CD14-positive monocyte (primary cell): ENCODE data around the gene C15orf61. TPM values are rescaled to one million over a fixed set of nuclear protein-coding genes. Genes with fewer than 3 reads are reported as not detected.

Source experiments
- DNase-seq, 3 donors: peaks; one replicate each; pipeline ENCODE4 v3.0.0-alpha.2; 2011 to 2022
- H2AFZ ChIP-seq: 2 replicates; pipeline ENCODE4 v1.6.0; 2012; ENCODE audit warnings: mild to moderate bottlenecking, low read depth, low read length, inconsistent platforms; ENCODE audit not compliant: insufficient read depth, poor library complexity, severe bottlenecking
- H3K27ac ChIP-seq, 2 donors: 1 replicate in 1 of 2; 2 replicates in 1 of 2; pipeline ENCODE4 v1.5.1; 2012 to 2013; ENCODE audit warnings: low read length in 2 of 2, control low read depth in 1 of 2, inconsistent platforms in 1 of 2, low read depth in 1 of 2, mild to moderate bottlenecking in 1 of 2
- H3K27me3 ChIP-seq, 2 donors: one replicate each; pipeline versions ENCODE4 v1.6.0 to v1.6.1; 2011 to 2013; ENCODE audit warnings: low read length in 2 of 2; ENCODE audit not compliant: control insufficient read depth in 2 of 2, insufficient read depth in 2 of 2
- H3K36me3 ChIP-seq, 2 donors: replicated peaks in 1 of 2; 1 replicate in 1 of 2; 2 replicates in 1 of 2; pipeline versions ENCODE4 v1.5.1 to v1.6.1; 2012 to 2013; ENCODE audit warnings: low read length in 2 of 2, control low read depth in 1 of 2, inconsistent platforms in 1 of 2, mild to moderate bottlenecking in 1 of 2; ENCODE audit not compliant: insufficient read depth in 2 of 2, control insufficient read depth in 1 of 2
- H3K4me1 ChIP-seq, 2 donors: 1 replicate in 1 of 2; 2 replicates in 1 of 2; pipeline versions ENCODE4 v1.5.1 to v1.6.1; 2012 to 2013; ENCODE audit warnings: low read length in 2 of 2, control low read depth in 1 of 2, inconsistent platforms in 1 of 2, mild to moderate bottlenecking in 1 of 2, moderate library complexity in 1 of 2; ENCODE audit not compliant: insufficient read depth in 2 of 2, control insufficient read depth in 1 of 2
- H3K4me2 ChIP-seq: replicated peaks from 2 replicates; pipeline ENCODE3; 2012; ENCODE audit warnings: low read length, moderate library complexity, mild to moderate bottlenecking; ENCODE audit not compliant: poor library complexity, severe bottlenecking; ENCODE audit errors: extremely low read depth
- H3K4me3 ChIP-seq, 3 experiments: fragments of 200-600 bp in 1 of 3; sonication (generic) in 1 of 3; replicated peaks in 1 of 3; 1 replicate in 2 of 3; 2 replicates in 1 of 3; pipeline ENCODE4 v1.5.1; 2011 to 2013; ENCODE audit warnings: low read length in 3 of 3, mild to moderate bottlenecking in 3 of 3, control low read depth in 2 of 3, low read depth in 2 of 3, inconsistent platforms in 1 of 3, moderate library complexity in 1 of 3
- H3K79me2 ChIP-seq: 2 replicates; pipeline ENCODE4 v1.6.0; 2012; ENCODE audit warnings: mild to moderate bottlenecking, control low read depth, inconsistent platforms, low read length, moderate library complexity; ENCODE audit not compliant: insufficient read depth
- H3K9ac ChIP-seq: 2 replicates; pipeline ENCODE4 v1.6.0; 2017; ENCODE audit warnings: low read length, mild to moderate bottlenecking; ENCODE audit not compliant: insufficient read depth, poor library complexity, severe bottlenecking
- H3K9me3 ChIP-seq, 2 donors: replicated peaks in 1 of 2; 1 replicate in 1 of 2; 2 replicates in 1 of 2; pipeline versions ENCODE4 v1.5.1 to v1.6.1; 2012 to 2013; ENCODE audit warnings: low read length in 2 of 2, control low read depth in 1 of 2; ENCODE audit not compliant: control insufficient read depth in 1 of 2, insufficient read depth in 1 of 2
- H4K20me1 ChIP-seq: 2 replicates; pipeline ENCODE4 v1.6.0; 2012; ENCODE audit warnings: mild to moderate bottlenecking, low read length, control low read depth, moderate library complexity; ENCODE audit not compliant: insufficient read depth
- H3K27ac Mint-ChIP-seq, 7 donors: one replicate each; pipeline ENCODE4 v1.8.0; 2020; ENCODE audit warnings: mild to moderate bottlenecking in 7 of 7, mixed read lengths in 7 of 7, moderate library complexity in 6 of 7, inconsistent platforms in 2 of 7
- H3K27me3 Mint-ChIP-seq, 3 donors: one replicate each; pipeline ENCODE4 v1.8.0; 2021 to 2022; ENCODE audit warnings: low read depth in 3 of 3, mild to moderate bottlenecking in 3 of 3, mixed read lengths in 3 of 3, moderate library complexity in 3 of 3, inconsistent platforms in 1 of 3
- H3K36me3 Mint-ChIP-seq, 2 donors: one replicate each; pipeline ENCODE4 v1.8.0; 2020; ENCODE audit warnings: mixed read lengths in 2 of 2, inconsistent platforms in 1 of 2, mild to moderate bottlenecking in 1 of 2
- H3K4me1 Mint-ChIP-seq: one replicate; pipeline ENCODE4 v1.8.0; 2020; ENCODE audit warnings: mild to moderate bottlenecking, mixed read lengths
- H3K4me3 Mint-ChIP-seq, 2 donors: one replicate each; pipeline ENCODE4 v1.8.0; 2020; ENCODE audit warnings: mild to moderate bottlenecking in 2 of 2, mixed read lengths in 2 of 2, moderate library complexity in 1 of 2
- H3K9me3 Mint-ChIP-seq, 7 donors: one replicate each; pipeline ENCODE4 v1.8.0; 2020 to 2022; ENCODE audit warnings: mixed read lengths in 7 of 7, mild to moderate bottlenecking in 6 of 7, moderate library complexity in 6 of 7, inconsistent platforms in 2 of 7
- CTCF ChIP-seq: fragments of 200-600 bp; IDR thresholded peaks from one replicate; pipeline ENCODE4 v1.8.0; 2022; ENCODE audit warnings: antibody characterized with exemption, mild to moderate bottlenecking
- WGBS: methylation state at CpG from one replicate; pipeline ENCODE4 v1.1.5; 2013; ENCODE audit warnings: missing lambda C conversion rate; ENCODE audit not compliant: insufficient coverage; 5-methylcytosine and 5-hydroxymethylcytosine counted together
- intact Hi-C, 2 donors: fragments of 100-400 bp; cut with micrococcal nuclease; formaldehyde crosslinking; loops; one replicate each; pipeline versions ENCODE4 v1.15.0 to v1.15.1; 2023
- polyA plus RNA-seq, 3 donors: library from polyadenylated mRNA; depleted of rRNA in 1 of 3; unstranded in 2 of 3; stranded (reverse) in 1 of 3; fragments of 300-500 nt in 2 of 3; fragments of >200 nt in 1 of 3; fragmentation: Illumina TruSeq in 2 of 3; gene quantifications; 1 replicate in 2 of 3; 2 replicates in 1 of 3; pipeline ENCODE4 v1.2.3, GENCODE V29; 2012 to 2021

C15orf61 gene
- polyA plus RNA-seq, 3 donors, result 3.2 to 3.9 (median 3.6) TPM

GRCh38 chr15:67480741-67481140 lies 40.2 kb upstream of the C15orf61 start:
- no peak overlapping the region for H3K27ac ChIP-seq
- H3K4me3 ChIP-seq, result no peak overlapping the region
- H3K27me3 Mint-ChIP-seq, result peaks cover 0 to 3% (median 2%) of the 10 kb centered on the region in 3 donors
- H3K9me3 ChIP-seq, result peaks cover 0 to 3% of the 10 kb centered on the region in 2 donors
- peaks cover 8% of the 10 kb centered on the region for H3K4me1 Mint-ChIP-seq
- H4K20me1 ChIP-seq, result no peaks in the 10 kb centered on the region
- no peak overlapping the region for H3K27ac Mint-ChIP-seq
- peaks cover 0 to 12% (median 5%) of the 10 kb centered on the region in 7 donors for H3K9me3 Mint-ChIP-seq
- H3K4me3 Mint-ChIP-seq, result no peak overlapping the region
- DNase-seq, result no peak
- no peaks in the 10 kb centered on the region for H3K36me3 ChIP-seq
- no peaks in the 10 kb centered on the region for H3K27me3 ChIP-seq
- no peaks in the 10 kb centered on the region for H3K79me2 ChIP-seq
- peaks cover 0 to 3% of the 10 kb centered on the region in 2 donors for H3K36me3 Mint-ChIP-seq
- no CpG with 5 or more reads among the region's 1 CpG for WGBS
- intact Hi-C loops, result no loop called here
- TF ChIP-seq CTCF, result no peak
- no peaks in the 10 kb centered on the region for H3K4me1 ChIP-seq
- no peak overlapping the region for H3K9ac ChIP-seq
- H2AFZ ChIP-seq, result no peak overlapping the region
- no peak overlapping the region for H3K4me2 ChIP-seq

GRCh38 chr15:67481680-67482079 lies 39.3 kb upstream of the C15orf61 start:
- Histone ChIP-seq H3K27me3 (no peaks in the 10 kb centered on the region), H3K79me2 (no peaks in the 10 kb centered on the region), H3K4me3 (no peak overlapping the region), H3K4me2 (no peak overlapping the region), H4K20me1 (no peaks in the 10 kb centered on the region), H2AFZ (no peak overlapping the region), H3K27ac (no peak overlapping the region), H3K9me3 (peaks cover 0 to 3% of the 10 kb centered on the region in 2 donors), H3K4me1 (no peaks in the 10 kb centered on the region), H3K9ac (no peak overlapping the region), H3K36me3 (no peaks in the 10 kb centered on the region)
- intact Hi-C loops, result no loop called here
- no CpG with 5 or more reads among the region's 2 CpGs for WGBS
- H3K36me3 Mint-ChIP-seq, result peaks cover 0 to 3% of the 10 kb centered on the region in 2 donors
- H3K27me3 Mint-ChIP-seq, result peaks cover 0 to 3% (median 2%) of the 10 kb centered on the region in 3 donors
- no peak overlapping the region for H3K4me3 Mint-ChIP-seq
- H3K4me1 Mint-ChIP-seq, result peaks cover 8% of the 10 kb centered on the region
- no peak overlapping the region for H3K27ac Mint-ChIP-seq
- TF ChIP-seq CTCF, result no peak
- peaks cover 0 to 15% (median 7%) of the 10 kb centered on the region in 7 donors for H3K9me3 Mint-ChIP-seq
- DNase-seq, result no peak
